ENCODE measurements around the gene NTF4.

The NTF4 gene, protein sequence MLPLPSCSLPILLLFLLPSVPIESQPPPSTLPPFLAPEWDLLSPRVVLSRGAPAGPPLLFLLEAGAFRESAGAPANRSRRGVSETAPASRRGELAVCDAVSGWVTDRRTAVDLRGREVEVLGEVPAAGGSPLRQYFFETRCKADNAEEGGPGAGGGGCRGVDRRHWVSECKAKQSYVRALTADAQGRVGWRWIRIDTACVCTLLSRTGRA

DNA sequence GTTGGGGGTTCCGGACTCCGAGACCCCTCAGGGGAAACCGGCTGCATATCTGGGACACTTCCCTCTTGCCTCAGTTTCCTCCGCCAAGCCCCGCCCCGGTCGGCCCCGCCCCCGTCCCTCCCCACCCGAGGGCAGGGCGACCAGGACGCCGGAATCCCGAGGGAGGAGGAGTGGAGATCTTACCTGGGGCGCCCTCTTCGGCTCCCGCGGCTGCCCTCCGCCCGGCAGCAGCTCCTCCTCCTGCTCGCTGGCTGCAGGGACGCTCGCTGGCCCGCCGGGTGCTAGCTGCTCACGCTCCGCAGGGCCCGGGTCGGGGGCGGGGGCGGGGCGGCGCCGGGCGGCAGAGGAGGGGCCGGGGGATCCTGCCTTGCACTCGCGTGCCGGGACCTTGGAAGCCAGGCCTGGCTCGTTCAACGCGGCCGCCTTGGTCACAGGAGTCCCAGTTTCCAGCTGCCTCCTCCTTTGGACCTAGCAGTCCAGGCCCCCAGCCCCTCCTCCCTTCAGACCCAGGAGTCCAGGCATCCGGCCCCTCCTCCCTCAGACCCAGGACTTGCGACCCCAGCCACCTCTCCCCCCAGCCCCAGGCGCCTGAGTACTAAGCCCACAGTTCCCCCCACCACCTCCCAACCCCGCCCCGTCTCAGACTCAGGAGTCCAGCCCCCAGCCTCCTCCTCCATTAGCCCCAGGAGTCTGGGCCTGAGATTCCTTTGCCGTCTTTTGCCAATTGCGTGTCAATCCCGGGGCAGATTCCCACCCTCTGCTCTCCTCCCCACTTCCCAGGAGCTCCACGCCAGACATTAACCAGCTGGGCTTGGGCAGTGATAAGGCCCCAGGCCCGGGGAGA lies at the start of gene NTF4:
Gene NTF4 (minus strand): TSS at position 51 of the 844 bp plus-strand sequence. CDS start 2,821 bp downstream, outside the sequence.
- DNase-seq (ENCODE audit: low read depth, low spot score): peak; percentile 79

DNA sequence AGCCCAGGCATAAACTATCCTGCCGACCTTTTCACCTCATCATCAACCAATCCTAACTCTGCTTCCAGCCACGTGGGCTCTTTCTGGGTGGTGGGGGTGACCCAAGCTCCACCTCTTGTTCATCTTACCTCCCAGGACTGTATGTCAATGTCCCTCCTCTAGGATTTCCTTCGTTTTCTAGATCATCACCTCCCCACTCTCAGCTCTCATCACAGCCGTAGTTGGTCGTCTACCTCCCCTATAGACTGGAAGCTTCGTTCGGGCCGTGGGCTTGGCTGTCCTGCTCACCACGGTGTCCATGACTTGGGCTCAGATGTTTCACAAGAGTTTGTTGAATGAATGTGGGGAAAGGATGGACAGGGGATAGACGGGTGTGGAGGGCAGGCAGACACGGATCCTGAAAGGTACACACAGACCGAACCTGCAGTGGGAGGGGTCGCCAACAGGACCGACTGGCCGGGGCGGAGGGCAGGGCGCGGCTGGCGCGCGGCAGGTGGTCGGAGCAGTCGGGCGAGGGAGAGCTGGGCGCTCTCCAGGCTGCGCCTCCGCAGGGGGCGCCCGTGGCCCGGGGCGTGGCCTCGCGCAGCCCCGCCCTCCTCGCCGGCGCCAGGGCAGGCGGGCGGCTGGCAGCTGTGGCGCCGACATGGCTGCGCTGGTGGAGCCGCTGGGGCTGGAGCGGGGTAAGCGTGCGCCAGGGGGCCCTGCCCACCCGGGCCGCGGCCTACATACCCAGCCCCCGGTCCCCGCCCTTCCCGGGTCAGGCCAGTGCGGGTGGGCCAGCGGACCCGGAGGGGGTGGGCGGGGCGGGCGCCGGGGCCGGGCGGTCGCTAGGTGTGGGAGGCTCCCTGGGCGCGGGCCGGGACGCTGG lies 49.4 kb upstream of the NTF4 start, which contains the start of gene LIN7B:
Gene LIN7B (plus strand): TSS at position 609 of the 868 bp plus-strand sequence. CDS start 35 bp downstream, at position 644.
- peak; percentile 92 for DNase-seq (ENCODE audit: low read depth, low spot score)

DNA sequence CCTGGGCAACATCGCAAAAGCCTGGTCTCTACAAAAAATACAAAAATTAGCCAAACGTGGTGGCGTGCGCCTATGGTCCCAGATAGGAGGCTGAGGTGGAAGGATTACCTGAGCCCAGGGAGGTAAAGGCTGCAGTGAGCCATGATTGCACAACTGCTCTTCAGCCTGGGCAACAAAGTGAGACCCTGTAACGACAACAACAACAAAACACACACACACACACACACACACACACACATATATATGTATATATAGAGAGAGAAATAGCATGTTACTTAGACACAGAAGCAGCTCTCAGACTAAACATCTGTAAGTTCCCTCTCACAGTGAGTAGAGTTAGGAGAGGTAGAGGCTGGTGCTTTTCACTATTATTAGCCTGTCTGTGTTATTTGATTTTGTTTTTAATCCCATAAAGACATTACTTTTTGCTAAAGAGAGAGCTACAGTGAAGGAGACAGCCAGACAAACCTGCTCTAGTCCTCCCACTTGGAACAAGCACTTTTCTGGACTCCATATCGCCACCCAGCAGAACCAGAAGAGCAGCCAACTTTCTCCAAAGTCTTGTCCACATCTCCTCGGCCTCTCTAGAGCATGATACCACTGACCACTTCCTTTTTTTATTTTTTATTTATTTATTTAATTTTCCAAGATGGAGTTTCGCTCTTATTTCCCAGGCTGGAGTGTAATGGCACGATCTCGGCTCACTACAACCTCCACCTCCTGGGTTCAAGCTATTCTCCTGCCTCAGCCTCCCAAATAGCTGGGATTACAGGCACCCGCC lies 46.8 kb upstream of the NTF4 start:
- no peak for DNase-seq (ENCODE audit: low read depth, low spot score)

DNA sequence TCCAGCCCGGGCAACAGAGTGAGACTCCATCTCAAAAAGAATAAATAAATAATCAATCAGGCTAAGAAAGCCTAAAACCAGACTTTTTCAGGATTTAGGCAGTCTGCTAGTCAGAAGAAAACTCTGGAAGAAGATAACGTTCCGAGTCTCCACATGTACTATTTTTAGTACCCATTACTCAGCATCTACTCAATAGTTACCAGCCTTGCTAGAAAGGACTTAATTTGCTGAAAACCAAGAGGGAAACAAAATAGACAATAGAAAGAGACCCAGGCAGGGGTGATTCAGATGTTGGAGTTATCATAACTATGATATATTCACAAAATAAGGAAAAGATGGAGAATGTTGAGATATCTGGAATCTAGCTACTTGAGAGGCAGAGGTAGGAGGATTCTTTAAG lies 45.9 kb upstream of the NTF4 start:
- DNase-seq (ENCODE audit: low read depth, low spot score): peak; percentile 26

DNA sequence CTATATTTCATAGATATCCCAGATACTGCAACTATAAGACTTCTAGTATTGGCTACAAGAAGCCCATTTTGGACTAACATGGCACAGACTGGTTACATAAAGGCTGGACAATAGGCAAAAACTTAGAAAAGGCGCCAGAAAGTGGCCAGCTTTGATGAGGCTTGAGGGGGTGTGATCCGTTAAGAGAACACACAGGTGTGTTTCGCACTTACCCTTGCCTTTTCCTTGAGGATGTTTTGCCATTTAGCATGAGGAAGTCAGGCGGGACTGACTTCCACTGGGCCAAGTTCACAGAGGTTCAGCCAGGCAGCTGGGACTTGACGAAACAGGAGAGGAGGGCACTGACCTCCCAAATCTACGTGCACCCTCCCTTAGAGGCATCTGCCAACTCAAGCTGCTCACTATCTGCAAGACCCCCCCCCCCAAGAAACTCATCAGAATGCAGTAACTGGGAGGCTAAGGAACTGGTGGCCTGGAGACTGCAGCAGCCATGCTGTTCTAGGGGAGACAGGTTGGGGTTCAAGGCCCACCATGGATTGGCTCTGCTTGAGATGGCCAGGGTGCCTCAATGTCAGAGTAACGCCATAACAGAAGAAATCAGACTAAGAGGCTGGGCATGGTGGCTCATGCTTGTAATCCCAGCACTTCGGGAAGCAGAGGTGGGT lies 45.1 kb upstream of the NTF4 start:
- DNase-seq (ENCODE audit: low read depth, low spot score): no peak

DNA sequence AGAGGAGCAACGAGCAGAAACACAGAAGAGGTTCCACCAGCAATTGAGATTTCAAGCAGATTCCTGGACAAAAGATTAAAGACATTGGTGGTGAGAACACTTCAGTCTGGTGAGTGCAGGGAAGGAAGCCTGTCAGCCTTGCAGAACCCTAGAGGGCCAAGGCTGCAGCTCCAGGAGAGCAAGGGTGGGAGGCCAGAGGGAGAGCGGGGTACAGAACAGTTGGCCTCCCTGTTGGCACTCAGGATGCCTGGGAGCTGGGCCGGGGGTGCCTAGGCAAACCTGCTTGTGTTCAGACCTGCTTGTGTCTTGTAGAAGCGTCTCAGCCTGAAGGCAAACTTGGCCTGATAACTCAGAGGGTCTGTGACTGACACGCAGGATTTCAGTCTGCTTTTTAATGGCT lies 44.4 kb upstream of the NTF4 start:
- no peak for DNase-seq (ENCODE audit: low read depth, low spot score)

DNA sequence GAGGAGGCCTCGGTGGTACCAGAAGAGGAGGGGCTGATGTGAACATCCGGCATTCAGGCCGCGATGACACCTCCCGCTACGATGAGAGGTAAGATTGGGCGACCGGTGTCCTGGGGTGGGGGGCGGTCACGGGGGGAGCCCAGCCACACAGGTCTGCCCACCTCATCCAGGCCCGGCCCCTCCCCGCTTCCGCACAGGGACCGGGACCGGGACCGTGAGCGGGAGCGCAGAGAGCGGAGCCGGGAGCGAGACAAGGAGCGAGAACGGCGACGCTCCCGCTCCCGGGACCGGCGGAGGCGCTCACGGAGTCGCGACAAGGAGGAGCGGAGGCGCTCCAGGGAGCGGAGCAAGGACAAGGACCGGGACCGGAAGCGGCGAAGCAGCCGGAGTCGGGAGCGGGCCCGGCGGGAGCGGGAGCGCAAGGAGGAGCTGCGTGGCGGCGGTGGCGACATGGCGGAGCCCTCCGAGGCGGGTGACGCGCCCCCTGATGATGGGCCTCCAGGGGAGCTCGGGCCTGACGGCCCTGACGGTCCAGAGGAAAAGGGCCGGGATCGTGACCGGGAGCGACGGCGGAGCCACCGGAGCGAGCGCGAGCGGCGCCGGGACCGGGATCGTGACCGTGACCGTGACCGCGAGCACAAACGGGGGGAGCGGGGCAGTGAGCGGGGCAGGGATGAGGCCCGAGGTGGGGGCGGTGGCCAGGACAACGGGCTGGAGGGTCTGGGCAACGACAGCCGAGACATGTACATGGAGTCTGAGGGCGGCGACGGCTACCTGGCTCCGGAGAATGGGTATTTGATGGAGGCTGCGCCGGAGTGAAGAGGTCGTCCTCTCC lies 43.2 kb upstream of the NTF4 start:
- no peak for DNase-seq (ENCODE audit: low read depth, low spot score)

DNA sequence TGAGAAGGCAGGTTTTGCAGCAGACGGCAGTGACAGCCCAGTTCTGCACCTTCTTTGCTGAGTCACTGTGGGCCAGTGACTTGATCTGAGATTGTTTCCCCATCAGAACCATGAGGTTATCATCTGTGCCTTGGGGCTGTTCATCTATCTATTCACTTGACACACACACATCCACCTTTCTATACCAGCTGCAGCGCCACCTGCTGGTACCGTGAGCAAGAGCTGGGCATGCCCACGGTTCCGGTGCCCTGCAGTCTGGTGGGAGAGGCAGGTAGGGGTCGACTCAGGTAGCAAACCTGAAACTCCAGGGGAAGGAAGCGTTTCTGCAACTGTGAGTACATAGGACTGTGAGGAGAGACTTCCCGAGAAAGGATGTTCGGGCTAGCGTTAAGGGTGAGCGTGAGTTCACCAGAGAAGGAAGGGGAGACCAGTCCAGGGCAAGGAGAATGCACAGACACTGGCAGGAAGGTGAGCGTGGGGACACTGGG lies 42.1 kb upstream of the NTF4 start:
- peak; percentile 69 for DNase-seq (ENCODE audit: low read depth, low spot score)

DNA sequence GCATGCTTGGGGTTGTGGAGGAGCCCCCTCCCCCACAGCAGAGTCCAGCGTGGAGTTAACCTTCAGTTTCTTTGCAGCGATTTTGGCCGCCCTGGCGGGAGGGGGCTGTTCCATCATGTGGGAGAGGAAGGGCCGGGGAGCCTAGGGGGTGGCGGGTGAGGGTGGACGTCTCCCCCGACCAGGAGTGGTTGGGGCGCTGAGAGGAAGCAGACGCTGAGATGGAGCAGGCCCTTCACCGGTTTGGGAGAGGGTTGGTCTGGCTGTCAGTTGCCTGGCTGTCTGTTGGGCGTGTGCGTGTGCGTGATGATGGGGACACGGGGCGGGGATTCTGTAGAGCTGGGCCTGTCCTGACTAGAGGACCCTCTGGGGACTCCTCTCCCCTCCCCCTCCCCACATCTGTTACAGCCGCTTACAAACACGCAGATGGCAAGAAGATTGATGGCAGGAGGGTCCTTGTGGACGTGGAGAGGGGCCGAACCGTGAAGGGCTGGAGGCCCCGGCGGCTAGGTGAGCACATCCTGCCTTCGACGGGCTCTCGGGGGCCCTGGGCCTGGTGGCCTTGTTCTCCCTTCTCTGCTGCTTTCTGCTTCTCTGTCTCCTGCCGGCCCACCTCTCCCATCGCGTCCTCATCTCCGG lies 39.7 kb upstream of the NTF4 start:
- no peak for DNase-seq (ENCODE audit: low read depth, low spot score)

DNA sequence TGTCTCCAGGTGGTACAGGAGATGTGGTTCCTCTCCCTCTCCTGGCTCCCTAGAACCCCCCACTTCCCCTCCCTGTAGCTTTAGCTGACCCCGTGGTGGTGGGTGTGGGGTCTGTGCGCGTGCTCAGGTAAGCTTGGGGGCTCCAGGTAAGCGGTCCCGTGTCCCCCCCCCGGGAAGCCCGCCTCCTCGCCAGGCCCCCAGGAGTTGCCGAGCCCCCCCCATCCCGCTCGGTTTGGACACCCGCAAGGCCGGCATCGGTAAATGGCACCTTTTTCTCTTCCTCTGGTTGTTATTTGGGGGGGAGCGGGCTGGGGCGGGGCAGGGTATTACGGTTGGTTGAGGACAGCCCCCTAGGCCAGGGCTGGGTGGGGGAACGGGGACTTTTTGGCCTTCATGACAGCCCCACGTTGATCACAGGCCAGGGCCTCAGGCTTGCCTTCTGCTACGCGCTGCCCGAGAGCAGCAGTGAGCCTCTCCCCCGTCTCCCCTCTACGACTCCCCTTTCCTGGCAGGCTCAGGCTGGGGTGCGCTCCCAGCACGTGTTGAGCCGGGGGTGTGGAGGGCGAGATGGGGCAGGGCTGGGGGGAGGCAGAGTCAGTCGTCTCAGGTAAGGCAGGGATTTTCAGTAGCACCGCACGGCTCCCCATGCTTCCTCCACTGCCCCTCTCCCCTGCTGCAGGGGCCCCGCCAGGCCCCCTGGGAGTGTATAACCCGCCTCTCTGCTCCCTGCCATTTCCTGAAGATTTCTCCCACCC lies 38.9 kb upstream of the NTF4 start:
- no peak for DNase-seq (ENCODE audit: low read depth, low spot score)

DNA sequence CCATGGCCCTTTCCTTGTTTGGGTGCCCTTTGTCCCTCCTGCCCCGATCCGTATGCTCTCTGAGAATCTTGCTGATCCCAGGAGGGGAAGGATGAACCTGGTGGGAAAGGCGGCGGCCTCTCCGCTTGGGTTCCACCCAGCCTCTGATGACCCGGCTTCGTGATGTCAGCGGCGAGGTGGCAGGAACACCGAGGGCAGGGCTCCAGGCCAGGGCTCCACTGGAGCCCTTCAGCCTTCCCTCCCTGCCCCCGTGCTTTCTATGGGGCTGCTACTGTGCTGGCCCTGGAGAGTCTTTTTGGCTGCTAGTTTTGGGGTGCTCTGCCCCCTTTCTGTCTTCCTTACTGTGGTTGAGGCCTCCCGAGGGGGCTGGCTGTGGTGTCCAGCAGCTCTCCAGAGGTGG lies 37.7 kb upstream of the NTF4 start:
- DNase-seq (ENCODE audit: low read depth, low spot score): no peak

DNA sequence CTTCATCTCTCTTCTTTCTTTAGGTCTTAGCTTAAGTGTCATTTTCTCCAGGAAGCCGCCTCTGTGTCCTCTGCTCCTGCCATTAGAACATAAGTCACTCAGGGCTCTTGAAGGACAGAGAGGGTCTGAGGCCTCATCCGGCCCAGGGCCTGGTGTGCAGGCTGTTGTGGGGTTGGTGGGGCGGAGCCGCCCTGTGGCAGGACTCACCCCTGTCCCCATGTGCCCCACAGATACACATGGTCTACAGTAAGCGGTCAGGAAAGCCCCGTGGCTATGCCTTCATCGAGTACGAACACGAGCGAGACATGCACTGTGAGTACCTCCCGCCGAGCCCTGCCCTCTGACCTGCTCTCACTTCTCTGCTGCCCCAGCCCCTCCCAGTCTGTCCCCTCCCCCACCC lies 36.5 kb upstream of the NTF4 start:
- DNase-seq (ENCODE audit: low read depth, low spot score): no peak

DNA sequence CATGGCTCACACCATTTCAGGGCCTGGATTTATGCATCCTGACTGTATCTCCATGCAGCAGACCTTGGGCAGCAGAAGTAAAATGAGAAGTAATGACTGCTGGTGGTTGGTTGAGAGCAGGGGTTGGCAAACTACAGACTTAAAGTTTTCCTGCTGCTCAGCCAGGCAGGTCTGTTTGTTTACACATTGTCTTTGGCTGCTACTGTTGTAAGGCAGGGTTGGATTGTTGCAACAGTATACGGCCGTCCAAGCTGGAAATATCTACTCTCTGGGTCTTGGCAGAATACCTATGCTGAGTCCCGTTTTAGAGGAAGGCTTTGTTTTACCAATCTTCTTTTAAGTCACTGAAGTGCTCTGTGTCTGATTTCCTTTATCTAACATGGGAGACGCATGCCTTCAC lies 34.2 kb upstream of the NTF4 start:
- no peak for DNase-seq (ENCODE audit: low read depth, low spot score)

DNA sequence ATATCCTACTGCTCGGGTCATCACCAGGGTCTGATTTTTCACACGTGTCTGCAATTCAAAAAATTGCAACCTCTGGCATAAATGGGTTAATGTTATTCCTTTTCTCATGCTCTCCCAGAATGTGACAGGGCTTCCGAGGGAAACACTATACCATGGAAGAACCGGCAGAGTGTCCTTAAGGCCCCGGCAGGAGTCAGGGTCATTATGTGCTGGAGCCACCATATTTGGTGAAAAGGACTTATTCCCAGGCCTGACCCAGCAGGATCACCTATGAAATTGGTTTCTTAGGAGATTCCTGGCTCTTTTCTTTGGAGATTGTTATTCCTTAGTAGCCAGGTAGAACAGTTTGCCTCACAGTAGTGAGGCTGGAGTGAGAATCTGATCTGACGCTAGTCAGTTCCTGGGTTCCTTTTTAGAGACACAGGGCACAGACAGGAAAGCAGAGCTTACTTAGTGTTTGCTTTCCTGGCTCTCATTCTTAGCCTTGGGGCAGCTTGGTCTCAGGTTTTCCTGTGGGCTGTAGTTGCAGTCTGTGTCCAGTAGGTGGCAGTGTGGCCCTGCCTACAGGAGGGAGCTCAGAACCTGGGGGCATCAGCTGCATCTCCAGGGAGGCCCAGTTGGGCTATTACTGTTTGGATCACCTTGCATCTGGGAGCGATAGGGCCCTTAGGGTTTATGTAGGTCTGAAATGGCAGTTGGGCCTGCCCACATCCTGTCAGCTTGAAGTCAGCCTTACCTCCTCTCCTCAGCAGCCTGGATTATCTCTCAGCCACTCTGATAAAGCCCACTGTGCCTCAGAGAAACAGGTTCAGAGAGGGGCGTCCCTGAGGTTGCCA lies 33.1 kb upstream of the NTF4 start:
- peak; percentile 87 for DNase-seq (ENCODE audit: low read depth, low spot score)

DNA sequence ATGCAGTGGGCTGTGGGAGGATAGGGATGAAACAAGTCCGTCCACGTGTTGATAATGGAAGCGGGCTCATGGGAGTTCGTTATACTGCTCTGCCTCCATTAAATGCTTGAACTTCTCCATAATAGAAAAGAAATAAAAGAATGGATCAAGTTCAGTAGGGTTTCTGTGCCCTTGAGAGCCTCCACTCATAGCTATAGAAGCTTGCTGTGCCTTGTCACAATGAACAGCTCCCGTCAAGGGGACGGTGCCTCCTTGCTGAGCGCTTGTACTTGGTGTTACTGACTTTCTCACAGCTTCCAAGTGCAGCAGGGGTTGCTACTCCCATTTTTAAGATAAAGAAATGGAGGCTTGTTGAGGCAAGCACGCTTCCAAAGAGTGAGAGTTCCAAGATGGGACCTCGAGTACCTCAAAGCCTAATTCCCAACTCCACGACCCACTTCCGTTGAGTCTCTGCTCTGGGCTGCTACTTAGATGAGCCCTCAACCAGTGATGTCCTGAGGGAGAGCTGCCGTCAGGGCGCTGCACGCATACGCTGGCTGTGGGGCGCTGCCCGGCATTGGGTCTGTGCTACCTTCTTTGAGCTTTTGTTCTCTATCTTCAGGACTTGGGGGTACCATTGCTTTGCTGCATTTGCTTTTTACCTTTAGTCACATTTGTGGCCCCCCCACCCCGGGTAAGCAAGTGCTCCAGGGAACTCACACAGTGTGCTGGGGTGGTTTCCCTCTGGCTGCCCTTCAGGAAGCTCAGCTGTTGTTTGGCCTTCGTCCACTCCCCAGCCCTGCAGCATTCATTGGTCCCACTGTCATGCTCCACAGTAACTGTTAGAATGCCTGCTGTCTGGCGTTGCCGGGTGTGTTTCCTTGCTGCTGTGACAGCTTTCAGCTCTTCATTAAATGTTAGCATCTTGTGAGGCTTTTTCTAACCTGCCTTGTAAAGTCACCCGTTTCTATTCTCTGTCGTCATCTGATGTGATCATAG lies 30.2 kb upstream of the NTF4 start:
- peak; percentile 38 for DNase-seq (ENCODE audit: low read depth, low spot score)

DNA sequence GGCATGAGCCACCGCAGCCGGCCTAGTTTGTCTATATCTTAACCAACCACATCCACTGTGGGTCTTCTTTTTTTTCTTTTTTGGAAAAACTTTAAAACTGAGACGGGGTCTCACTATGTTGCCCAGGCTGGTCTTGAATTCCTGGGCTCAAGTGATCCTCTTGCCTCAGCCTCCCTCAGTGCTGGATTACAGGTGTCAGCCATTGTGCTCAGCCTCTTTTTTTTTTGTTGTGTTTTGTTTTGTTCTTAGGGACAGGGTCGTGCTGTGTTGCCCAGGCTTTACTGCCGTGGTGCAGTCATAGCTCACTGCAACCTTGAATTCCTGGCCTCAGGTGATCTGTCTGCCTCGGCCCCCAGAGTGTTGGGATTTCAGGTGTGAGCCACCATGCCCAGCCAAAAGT lies 28.1 kb upstream of the NTF4 start:
- no peak for DNase-seq (ENCODE audit: low read depth, low spot score)

Data from astrocyte of the hippocampus (primary cell).